SK-N-SH treated with all-trans-retinoic acid at 6 μM for 48 hours (cell line): Measurements from ENCODE around the gene ITPR2.

ENCODE experiments used
- ATAC-seq: fragments of 200-7000 bp; cut with Tn5 transposase; 3 replicates; pipeline ENCODE4 v1.9.1; 2020; ENCODE audit warnings: mild to moderate bottlenecking, moderate library complexity
- ARNTL ChIP-seq: fragments of 450-650 bp; formaldehyde crosslinking; IDR thresholded peaks from 2 replicates; pipeline ENCODE4 v1.5.0; 2020; ENCODE audit warnings: low read depth, mild to moderate bottlenecking, moderate library complexity, borderline replicate concordance
- BACH2 ChIP-seq: fragments of 250-450 bp; sonication (Bioruptor Pico); IDR thresholded peaks from 2 replicates; pipeline ENCODE4 v1.9.0; 2021; ENCODE audit warnings: mild to moderate bottlenecking, borderline replicate concordance
- CREB5 ChIP-seq: fragments of 250-450 bp; sonication (Bioruptor Pico); IDR thresholded peaks from 2 replicates; pipeline ENCODE4 v1.5.1; 2020; ENCODE audit warnings: low read depth, mild to moderate bottlenecking, moderate library complexity
- CSDC2 ChIP-seq: fragments of 250-450 bp; sonication (Bioruptor Pico); IDR thresholded peaks from 2 replicates; pipeline ENCODE4 v1.5.0; 2020; ENCODE audit warnings: mild to moderate bottlenecking, moderate library complexity
- CSRNP3 ChIP-seq: fragments of 250-450 bp; sonication (Bioruptor Pico); IDR thresholded peaks from 2 replicates; pipeline ENCODE4 v1.5.1; 2021; ENCODE audit warnings: mild to moderate bottlenecking, moderate library complexity
- ESRRG ChIP-seq: fragments of 250-450 bp; sonication (Bioruptor Pico); IDR thresholded peaks from 2 replicates; pipeline ENCODE4 v1.6.1; 2021; ENCODE audit warnings: mild to moderate bottlenecking
- GLIS3 ChIP-seq: fragments of 250-450 bp; sonication (Bioruptor Pico); IDR thresholded peaks from 2 replicates; pipeline ENCODE4 v1.5.0; 2020; ENCODE audit warnings: mild to moderate bottlenecking, moderate library complexity
- ISL1 ChIP-seq: fragments of 250-450 bp; sonication (Bioruptor Pico); IDR thresholded peaks from 2 replicates; pipeline ENCODE4 v2.1.2; 2022; ENCODE audit warnings: mild to moderate bottlenecking, moderate library complexity
- OSR1 ChIP-seq: fragments of 250-450 bp; sonication (Bioruptor Pico); IDR thresholded peaks from 2 replicates; pipeline ENCODE4 v1.8.0; 2022; ENCODE audit warnings: moderate library complexity, mild to moderate bottlenecking, inconsistent platforms
- POU6F1 ChIP-seq: fragments of 250-450 bp; sonication (Bioruptor Pico); IDR thresholded peaks from 2 replicates; pipeline ENCODE4 v1.8.0; 2021; ENCODE audit warnings: low read depth, mild to moderate bottlenecking, moderate library complexity, borderline replicate concordance
- PPARA ChIP-seq: fragments of 250-450 bp; sonication (Bioruptor Pico); IDR thresholded peaks from 2 replicates; pipeline ENCODE4 v1.5.0; 2020; ENCODE audit warnings: mild to moderate bottlenecking, borderline replicate concordance
- RARB ChIP-seq: fragments of 250-450 bp; sonication (Bioruptor Pico); IDR thresholded peaks from 2 replicates; pipeline ENCODE4 v1.8.0; 2021; ENCODE audit warnings: mild to moderate bottlenecking, moderate library complexity
- SNAI2 ChIP-seq: fragments of 250-450 bp; sonication (Bioruptor Pico); IDR thresholded peaks from 2 replicates; pipeline ENCODE4 v1.5.0; 2020; ENCODE audit warnings: mild to moderate bottlenecking, moderate library complexity
- TCF4 ChIP-seq: fragments of 250-450 bp; sonication (Bioruptor Pico); IDR thresholded peaks from 2 replicates; pipeline ENCODE4 v1.8.0; 2021; ENCODE audit warnings: mild to moderate bottlenecking, moderate library complexity, borderline replicate concordance
- TOX ChIP-seq: fragments of 250-450 bp; sonication (Bioruptor Pico); IDR thresholded peaks from 2 replicates; pipeline ENCODE4 v1.8.0; 2021; ENCODE audit warnings: mild to moderate bottlenecking, moderate library complexity, borderline replicate concordance
- TSHZ2 ChIP-seq: fragments of 250-450 bp; sonication (Bioruptor Pico); IDR thresholded peaks from 2 replicates; pipeline ENCODE4 v1.5.0; 2020; ENCODE audit warnings: mild to moderate bottlenecking, moderate library complexity
- ZC3H10 ChIP-seq: fragments of 250-450 bp; sonication (Bioruptor Pico); IDR thresholded peaks from 2 replicates; pipeline ENCODE4 v1.5.1; 2021; ENCODE audit warnings: mild to moderate bottlenecking, moderate library complexity
- ZNF565 ChIP-seq: fragments of 450-650 bp; formaldehyde crosslinking; conservative IDR thresholded peaks from 2 replicates; pipeline ENCODE4 v1.5.0; 2020; ENCODE audit warnings: low read depth, mild to moderate bottlenecking, moderate library complexity
- ZNF70 ChIP-seq: fragments of 450-650 bp; formaldehyde crosslinking; IDR thresholded peaks from 2 replicates; pipeline ENCODE4 v1.5.0; 2020; ENCODE audit warnings: mild to moderate bottlenecking, moderate library complexity
- ZNF8 ChIP-seq: fragments of 450-650 bp; formaldehyde crosslinking; IDR thresholded peaks from 2 replicates; pipeline ENCODE4 v1.5.0; 2020; ENCODE audit warnings: mild to moderate bottlenecking, moderate library complexity

Gene ITPR2

GRCh38 chr12:26744042-26744626 is 88.9 kb downstream of the ITPR2 start:
- no peak for ATAC-seq
- TF ChIP-seq ARNTL (no peak), ESRRG (no peak), TSHZ2 (CRISPR knock-in tag) (no peak), POU6F1 (CRISPR knock-in tag) (no peak), GLIS3 (CRISPR knock-in tag) (no peak), RARB (CRISPR knock-in tag) (no peak), PPARA (no peak), TCF4 (CRISPR knock-in tag) (no peak), SNAI2 (CRISPR knock-in tag) (no peak)

GRCh38 chr12:26741584-26742227 is 91.3 kb downstream of the ITPR2 start:
- no peak for TF ChIP-seq ZNF8 (CRISPR knock-in tag)
- no peak for ATAC-seq

GRCh38 chr12:26740991-26741390 is 92.0 kb downstream of the ITPR2 start:
- TF ChIP-seq CREB5 (CRISPR knock-in tag) (no peak), SNAI2 (CRISPR knock-in tag) (no peak), TOX (CRISPR knock-in tag) (no peak), GLIS3 (CRISPR knock-in tag) (no peak), ZNF8 (CRISPR knock-in tag) (no peak), ARNTL (no peak), CSRNP3 (no peak), ZC3H10 (CRISPR knock-in tag) (no peak), CSDC2 (CRISPR knock-in tag) (no peak), PPARA (no peak)
- no peak for ATAC-seq

GRCh38 chr12:26740348-26740747 is 92.6 kb downstream of the ITPR2 start:
- ATAC-seq = no peak
- no peak for TF ChIP-seq ZC3H10 (CRISPR knock-in tag)
- TF ChIP-seq ISL1 = no peak
- no peak for TF ChIP-seq ZNF565 (CRISPR knock-in tag)
- TF ChIP-seq POU6F1 (CRISPR knock-in tag) = no peak
- no peak for TF ChIP-seq GLIS3 (CRISPR knock-in tag)
- TF ChIP-seq ZNF70 (CRISPR knock-in tag) = no peak
- no peak for TF ChIP-seq TSHZ2 (CRISPR knock-in tag)
- no peak for TF ChIP-seq TCF4 (CRISPR knock-in tag)
- no peak for TF ChIP-seq CSDC2 (CRISPR knock-in tag)
- no peak for TF ChIP-seq OSR1 (CRISPR knock-in tag)
- TF ChIP-seq SNAI2 (CRISPR knock-in tag) = no peak
- TF ChIP-seq TOX (CRISPR knock-in tag) = no peak
- no peak for TF ChIP-seq RARB (CRISPR knock-in tag)
- TF ChIP-seq BACH2 (CRISPR knock-in tag) = no peak
- no peak for TF ChIP-seq ZNF8 (CRISPR knock-in tag)
- TF ChIP-seq, all 23 proteins: peak for 0
